Measurements from ENCODE around the gene ACBD6. TPM values are rescaled to one million over a fixed set of nuclear protein-coding genes. Genes with fewer than 3 reads are reported as not detected.

The ACBD6 gene
- total RNA-seq, 4 donors from 2014 or later: 26.4 to 34.6 (median 31.5) TPM

DNA sequence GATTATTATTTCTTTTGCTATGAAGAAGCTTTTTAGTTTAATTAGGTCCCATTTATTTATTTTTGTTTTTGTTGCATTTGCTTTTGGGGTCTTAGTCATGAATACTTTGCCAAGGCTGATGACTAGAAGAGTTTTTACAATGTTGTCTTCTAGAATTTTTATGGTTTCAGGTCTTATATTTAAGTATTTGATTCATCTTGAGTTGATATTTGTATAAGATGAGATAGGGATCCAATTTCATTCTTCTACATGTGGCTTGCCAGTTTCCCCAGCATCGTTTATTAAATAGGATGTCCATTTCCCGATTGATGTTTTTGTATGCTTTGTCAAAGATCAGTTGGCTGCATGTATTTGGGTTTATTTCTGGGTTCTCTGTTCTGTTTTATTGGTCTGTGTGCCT is 8.5 kb upstream of the ACBD6 start:
- TF ChIP-seq, protein P1, sequence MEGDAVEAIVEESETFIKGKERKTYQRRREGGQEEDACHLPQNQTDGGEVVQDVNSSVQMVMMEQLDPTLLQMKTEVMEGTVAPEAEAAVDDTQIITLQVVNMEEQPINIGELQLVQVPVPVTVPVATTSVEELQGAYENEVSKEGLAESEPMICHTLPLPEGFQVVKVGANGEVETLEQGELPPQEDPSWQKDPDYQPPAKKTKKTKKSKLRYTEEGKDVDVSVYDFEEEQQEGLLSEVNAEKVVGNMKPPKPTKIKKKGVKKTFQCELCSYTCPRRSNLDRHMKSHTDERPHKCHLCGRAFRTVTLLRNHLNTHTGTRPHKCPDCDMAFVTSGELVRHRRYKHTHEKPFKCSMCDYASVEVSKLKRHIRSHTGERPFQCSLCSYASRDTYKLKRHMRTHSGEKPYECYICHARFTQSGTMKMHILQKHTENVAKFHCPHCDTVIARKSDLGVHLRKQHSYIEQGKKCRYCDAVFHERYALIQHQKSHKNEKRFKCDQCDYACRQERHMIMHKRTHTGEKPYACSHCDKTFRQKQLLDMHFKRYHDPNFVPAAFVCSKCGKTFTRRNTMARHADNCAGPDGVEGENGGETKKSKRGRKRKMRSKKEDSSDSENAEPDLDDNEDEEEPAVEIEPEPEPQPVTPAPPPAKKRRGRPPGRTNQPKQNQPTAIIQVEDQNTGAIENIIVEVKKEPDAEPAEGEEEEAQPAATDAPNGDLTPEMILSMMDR (IDR thresholded peaks at IDR 0.05; ENCODE audit: low read depth): no peak

DNA sequence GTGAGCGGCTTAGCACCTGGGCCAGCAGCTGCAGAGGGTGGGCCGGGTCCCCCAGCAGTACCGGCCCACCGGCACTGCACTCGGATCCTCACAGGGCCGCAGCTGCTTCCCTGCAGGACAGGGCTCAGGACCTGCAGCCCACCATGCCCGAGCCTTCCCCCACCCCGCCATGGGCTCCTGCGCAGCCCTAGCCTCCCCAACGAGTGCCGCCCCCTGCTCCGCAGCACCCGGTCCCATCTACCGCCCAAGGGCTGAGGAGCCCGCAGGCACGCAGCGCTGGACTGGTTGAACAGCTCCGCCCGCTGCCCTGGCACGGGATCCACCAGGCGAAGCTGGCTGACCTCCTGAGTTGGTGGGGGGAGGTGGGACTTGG is 6.3 kb upstream of the ACBD6 start:
- TF ChIP-seq, protein P1 (IDR thresholded peaks at IDR 0.05; ENCODE audit: low read depth): no peak

DNA sequence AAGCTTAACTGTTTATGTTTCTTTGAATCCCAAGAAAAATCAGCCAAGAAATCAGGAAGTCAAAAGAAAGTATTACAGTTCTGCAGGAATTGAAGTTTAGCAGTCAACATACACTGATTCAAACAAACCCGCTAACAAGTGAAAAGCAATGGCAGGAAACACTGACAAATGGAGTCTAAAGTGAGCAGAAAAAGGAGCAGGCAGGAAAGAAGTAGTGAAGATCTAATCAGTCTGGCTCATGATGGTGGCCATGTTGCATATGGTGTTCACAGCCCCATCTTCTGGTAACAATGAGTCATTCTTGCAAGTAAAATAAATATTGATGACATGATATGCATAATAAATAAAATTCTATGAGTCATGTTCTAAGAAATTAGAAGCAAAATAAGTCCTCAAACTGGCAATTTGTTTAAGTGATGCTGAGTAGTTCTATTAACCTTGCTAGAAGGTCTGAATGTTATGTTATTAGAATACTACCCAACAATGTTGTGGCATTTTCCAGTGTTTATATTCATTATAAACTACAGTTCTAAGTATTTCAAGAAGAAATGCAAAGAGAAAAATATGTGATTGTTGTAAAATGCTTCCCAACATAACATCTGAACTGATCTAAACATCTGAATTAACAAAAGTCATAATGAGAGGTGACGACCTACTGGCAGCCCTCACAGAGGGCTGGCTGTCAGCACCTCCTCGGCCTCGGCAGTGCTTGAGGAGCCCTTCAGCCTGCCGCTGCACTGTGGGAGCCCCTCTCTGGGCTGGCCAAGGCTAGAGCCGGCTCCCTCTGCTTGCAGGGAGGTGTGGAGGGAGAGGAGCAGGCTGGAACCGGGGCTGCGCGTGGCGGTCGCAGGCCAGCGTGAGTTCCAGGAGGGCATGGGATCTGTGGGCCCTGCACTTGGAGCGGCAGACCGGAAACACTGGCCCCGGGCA is 5.7 kb upstream of the ACBD6 start:
- TF ChIP-seq, protein P1 (IDR thresholded peaks at IDR 0.05; ENCODE audit: low read depth): no peak

DNA sequence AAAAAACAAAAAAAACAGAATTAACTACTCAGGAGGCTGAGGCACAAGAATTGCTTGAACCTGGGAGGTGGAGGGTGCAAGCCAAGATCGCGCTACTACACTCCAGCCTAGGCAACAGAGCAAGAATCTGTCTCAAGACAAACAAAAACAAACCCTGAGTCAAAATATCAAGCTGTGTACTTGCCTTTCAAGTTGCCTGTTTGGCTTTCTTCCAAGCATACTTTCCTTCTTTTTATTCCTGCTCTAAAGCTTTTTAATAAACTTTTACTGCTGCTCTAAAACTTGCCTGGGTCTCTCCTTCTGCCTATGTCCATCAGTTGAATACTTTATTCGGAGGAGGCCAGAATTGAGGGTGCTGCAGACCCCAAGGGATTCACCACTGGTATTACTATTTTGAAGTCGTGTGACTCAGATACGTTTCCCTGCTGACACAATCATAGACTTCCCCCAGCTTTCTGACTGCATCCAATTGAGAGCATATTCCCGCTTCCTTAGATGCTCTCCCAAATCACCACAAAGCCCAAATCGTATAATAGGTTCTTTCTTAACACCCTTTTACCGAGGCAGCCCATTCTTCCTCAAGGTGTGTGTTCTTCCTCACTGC is 3.5 kb upstream of the ACBD6 start:
- TF ChIP-seq, protein P1 (IDR thresholded peaks at IDR 0.05; ENCODE audit: low read depth): no peak

DNA sequence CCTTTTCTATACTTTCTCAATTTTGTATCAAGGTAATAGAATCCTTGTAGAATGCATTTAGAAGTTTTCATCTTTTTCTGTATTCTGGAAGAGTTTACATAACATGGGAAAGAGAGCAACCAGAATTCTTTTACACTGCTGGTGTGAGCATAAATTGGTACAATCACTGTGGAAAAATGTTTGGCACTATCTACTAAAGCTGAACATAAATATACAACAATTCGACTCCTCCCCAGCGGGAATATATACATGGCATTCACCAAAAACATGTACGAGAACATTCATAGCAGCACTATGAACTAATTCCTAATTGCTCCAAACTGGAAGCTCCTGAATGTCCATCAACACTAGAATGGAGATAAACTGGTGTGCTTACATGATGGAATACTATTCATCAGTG is 1.8 kb upstream of the ACBD6 start:
- TF ChIP-seq, protein P1 (IDR thresholded peaks at IDR 0.05; ENCODE audit: low read depth): no peak

DNA sequence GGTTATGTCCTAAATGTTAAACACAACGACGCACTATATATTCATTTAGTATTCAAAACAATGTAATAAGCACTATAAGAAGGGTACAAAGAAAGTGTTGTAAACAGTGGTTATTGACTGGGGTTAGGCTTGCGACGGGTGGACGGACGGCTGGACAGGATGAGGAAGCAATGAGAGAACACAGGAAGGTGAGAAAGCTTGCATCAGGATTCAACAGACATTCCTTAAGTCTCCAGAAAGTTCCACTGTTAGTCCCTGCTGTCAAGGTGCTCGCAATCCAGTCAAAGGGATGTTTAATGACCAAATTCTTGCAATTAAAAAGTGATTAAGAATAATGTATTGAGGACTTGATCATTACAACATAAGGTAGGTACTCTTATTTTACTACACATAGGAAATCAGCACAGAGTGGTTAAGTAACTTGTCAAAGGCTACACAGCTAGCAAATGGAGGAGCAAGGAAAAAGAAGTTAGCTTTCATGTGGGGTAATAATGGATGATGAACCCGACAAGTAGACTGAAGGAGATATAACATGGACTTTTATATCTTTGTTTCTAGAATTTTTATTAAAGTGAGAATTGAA is 994 bp upstream of the ACBD6 start:
- TF ChIP-seq, protein P1 (IDR thresholded peaks at IDR 0.05; ENCODE audit: low read depth): no peak

DNA sequence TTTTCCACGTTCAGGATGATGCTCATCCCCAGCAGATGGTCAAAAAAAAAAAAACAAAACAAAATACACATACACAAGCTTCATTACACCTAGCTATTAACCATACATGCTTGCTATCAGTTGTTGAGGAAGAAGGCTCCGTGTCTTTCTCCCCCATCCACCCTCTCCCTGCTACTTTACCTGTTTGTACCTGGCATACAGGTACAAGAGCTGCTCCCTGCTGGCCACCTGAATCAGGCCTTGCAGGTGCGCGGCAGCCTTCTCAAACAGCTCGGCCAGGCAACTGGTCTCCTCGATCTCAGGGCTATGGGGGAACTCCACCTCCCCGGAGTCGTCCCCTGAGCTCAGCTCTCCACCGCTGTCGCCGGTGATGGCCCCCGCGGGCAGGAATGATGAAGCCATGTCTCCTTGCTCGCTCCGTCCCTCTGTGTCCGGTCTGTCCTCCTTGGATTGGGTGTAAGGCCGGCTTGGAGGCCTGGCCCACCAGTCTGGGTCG is 464 bp downstream of the ACBD6 start:
- TF ChIP-seq, protein P1 (IDR thresholded peaks at IDR 0.05; ENCODE audit: low read depth): no peak
